Hematopoietic multipotent progenitor cell treated with erythropoietin and hydrocortisone succinate and interleukin-3 and kit ligand, for 8 days (in vitro differentiated cells): ENCODE data around the gene OR7A5.
"Not testable (repeated sequence)": the region's sequence is repeated elsewhere in the genome, so short reads cannot be mapped to it uniquely, and the experiment has no call there.

ENCODE experiments used
- DNase-seq: peaks from one replicate; pipeline ENCODE4 v3.0.0-alpha.2; 2015

Gene OR7A5

GRCh38 chr19:14835011-14835410 lies at the start of gene OR7A5, which contains the start of gene OR7C1:
Gene OR7A5, minus strand, starts transcription at chr19:14835185. Its CDS starts 6,944 bp downstream, at chr19:14828241.
Gene OR7C1, minus strand, starts transcription at chr19:14835185. Its CDS starts 35,049 bp downstream, at chr19:14800136.
- no peak for DNase-seq

GRCh38 chr19:14871619-14872230 lies 36.7 kb upstream of the OR7A5 start:
- peak; percentile 60 for DNase-seq

- DNase-seq = no peak
Measured at GRCh38 chr19:14868497-14868896, 33.5 kb upstream of the OR7A5 start.

GRCh38 chr19:14848822-14849221 lies 13.8 kb upstream of the OR7A5 start, which contains the start of gene OR7A10:
Gene OR7A10, minus strand, starts transcription at chr19:14848922. Its CDS starts 7,045 bp downstream, at chr19:14841877.
- no peak for DNase-seq

GRCh38 chr19:14843578-14843977 lies 8.6 kb upstream of the OR7A5 start:
- DNase-seq = no peak

- DNase-seq = no peak
Measured at GRCh38 chr19:14843169-14843568, 8.2 kb upstream of the OR7A5 start.

- no peak for DNase-seq
Measured at GRCh38 chr19:14840206-14840605, 5.2 kb upstream of the OR7A5 start.

GRCh38 chr19:14837391-14837790 lies 2.4 kb upstream of the OR7A5 start:
- no peak for DNase-seq

GRCh38 chr19:14830702-14831101 lies 4.3 kb downstream of the OR7A5 start:
- peak; percentile 96 for DNase-seq

GRCh38 chr19:14826006-14826405 lies 9.0 kb downstream of the OR7A5 start:
- DNase-seq = no peak

- DNase-seq = no peak
Measured at GRCh38 chr19:14821937-14822336, 13.0 kb downstream of the OR7A5 start.

- DNase-seq = peak; percentile 9
Measured at GRCh38 chr19:14818588-14818987, 16.4 kb downstream of the OR7A5 start.

- no peak for DNase-seq
Measured at GRCh38 chr19:14817052-14817451, 17.9 kb downstream of the OR7A5 start.

GRCh38 chr19:14814982-14815652 lies 19.9 kb downstream of the OR7A5 start:
- no peak for DNase-seq

- no peak for DNase-seq
Measured at GRCh38 chr19:14809272-14810057, 25.5 kb downstream of the OR7A5 start.

GRCh38 chr19:14804765-14805164 lies 30.2 kb downstream of the OR7A5 start:
- DNase-seq = no peak

- no peak for DNase-seq
Measured at GRCh38 chr19:14798760-14799159, 36.2 kb downstream of the OR7A5 start.

GRCh38 chr19:14796021-14796420 lies 39.0 kb downstream of the OR7A5 start:
- DNase-seq = no peak

- DNase-seq = peak; percentile 58
Measured at GRCh38 chr19:14795078-14795721, 39.8 kb downstream of the OR7A5 start.

- not testable (repeated sequence) for DNase-seq
Measured at GRCh38 chr19:14792250-14792649, 42.7 kb downstream of the OR7A5 start.

- peak; percentile 48 for DNase-seq
Measured at GRCh38 chr19:14786421-14786851, 48.5 kb downstream of the OR7A5 start.

- peak; percentile 88 for DNase-seq
Measured at GRCh38 chr19:14785102-14785793, 49.7 kb downstream of the OR7A5 start.
